WI38 (cell line): ENCODE measurements around the gene STIM1.

Experiments
- H3K4me3 ChIP-seq: 2 replicates; pipeline ENCODE4 v1.5.1; 2011; ENCODE audit warnings: low read depth, mild to moderate bottlenecking, control low read depth, low read length
- TF ChIP-seq, protein P1 (sequence below): IDR thresholded peaks from 2 replicates; pipeline ENCODE4 v1.5.1; 2012; ENCODE audit warnings: low read depth, mild to moderate bottlenecking, control low read depth, low read length

Gene STIM1

DNA sequence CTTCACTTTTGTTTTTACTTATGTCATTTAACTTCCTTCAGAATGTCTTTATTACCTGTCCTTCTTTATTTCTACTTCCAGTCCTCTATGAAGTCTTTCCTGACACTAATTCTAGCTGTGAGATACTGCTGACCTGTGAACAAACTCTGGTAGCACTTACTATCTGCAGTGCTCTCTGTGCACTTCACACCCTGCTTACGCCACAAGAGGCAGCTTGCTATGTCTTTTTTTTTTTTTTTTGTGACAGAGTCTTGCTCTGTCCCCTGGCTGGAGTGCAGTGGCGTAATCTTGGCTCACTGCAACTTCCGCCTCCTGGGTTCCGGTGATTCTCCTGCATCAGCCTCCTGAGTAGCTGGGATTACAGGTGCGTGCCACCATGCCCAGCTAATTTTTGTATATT lies 10.7 kb downstream of the STIM1 start:
- TF ChIP-seq, protein P1, sequence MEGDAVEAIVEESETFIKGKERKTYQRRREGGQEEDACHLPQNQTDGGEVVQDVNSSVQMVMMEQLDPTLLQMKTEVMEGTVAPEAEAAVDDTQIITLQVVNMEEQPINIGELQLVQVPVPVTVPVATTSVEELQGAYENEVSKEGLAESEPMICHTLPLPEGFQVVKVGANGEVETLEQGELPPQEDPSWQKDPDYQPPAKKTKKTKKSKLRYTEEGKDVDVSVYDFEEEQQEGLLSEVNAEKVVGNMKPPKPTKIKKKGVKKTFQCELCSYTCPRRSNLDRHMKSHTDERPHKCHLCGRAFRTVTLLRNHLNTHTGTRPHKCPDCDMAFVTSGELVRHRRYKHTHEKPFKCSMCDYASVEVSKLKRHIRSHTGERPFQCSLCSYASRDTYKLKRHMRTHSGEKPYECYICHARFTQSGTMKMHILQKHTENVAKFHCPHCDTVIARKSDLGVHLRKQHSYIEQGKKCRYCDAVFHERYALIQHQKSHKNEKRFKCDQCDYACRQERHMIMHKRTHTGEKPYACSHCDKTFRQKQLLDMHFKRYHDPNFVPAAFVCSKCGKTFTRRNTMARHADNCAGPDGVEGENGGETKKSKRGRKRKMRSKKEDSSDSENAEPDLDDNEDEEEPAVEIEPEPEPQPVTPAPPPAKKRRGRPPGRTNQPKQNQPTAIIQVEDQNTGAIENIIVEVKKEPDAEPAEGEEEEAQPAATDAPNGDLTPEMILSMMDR = no peak
- no peak overlapping the region for H3K4me3 ChIP-seq

DNA sequence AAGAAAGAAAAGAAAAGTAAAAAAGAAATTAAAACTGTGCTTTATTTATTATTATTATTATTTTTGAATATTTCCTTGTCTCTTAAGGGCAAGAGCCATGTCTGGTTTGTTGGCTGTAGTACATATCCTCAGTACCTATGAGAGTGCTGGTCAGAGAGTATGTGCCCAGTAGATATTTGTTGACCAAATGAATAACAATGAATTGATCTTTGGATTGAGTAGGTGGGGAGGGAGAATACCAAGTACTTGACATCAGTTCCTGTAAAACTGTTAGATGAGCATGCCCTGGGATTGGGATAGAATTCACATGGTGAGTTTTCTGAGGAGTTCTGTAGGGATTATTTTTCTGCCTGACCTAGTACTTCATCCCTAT lies 11.4 kb downstream of the STIM1 start:
- TF ChIP-seq, protein P1 = no peak
- no peak overlapping the region for H3K4me3 ChIP-seq

DNA sequence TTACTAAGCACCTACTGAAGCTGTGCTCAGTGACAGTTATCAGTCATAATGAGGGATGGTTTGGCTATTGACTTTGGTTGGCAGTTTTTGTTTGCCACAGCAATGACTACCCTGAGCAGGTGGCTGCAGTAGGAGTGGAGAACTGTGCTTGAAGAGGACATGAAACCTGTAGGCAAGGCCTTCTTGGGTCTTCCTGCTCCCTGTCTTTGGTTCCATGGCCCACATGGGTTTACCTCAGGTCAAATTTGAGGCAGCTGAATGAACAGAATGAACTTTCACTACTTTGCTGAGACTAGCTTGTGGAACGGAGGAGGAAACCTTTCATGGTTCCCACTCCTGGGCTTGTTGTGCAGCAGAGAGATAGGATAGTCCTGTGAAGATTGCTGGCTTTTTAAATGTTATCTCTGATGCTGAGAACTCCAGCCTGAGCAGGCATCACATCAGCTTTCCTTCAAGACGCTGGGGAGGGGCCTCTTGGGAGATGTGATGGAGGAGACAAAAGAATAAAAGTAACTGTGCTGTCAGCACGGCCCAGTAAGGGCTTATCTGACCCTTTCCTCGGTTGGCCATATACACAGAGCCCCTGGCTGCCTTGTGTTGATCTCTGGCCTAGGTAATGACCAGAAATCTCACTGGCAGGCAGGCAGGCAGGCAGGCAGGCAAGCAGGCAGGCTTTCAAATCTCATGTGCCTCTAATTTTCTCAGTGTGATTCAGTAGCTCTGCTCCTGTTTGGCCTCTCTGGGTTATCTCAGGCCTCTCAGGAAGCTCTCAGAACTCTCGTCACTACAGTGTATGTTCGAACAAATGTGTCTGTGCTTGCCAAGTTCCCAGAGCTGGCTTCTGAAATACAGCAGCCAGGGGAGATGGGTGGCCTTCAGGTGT lies 12.0 kb downstream of the STIM1 start:
- TF ChIP-seq, protein P1 = no peak
- H3K4me3 ChIP-seq = no peak overlapping the region

DNA sequence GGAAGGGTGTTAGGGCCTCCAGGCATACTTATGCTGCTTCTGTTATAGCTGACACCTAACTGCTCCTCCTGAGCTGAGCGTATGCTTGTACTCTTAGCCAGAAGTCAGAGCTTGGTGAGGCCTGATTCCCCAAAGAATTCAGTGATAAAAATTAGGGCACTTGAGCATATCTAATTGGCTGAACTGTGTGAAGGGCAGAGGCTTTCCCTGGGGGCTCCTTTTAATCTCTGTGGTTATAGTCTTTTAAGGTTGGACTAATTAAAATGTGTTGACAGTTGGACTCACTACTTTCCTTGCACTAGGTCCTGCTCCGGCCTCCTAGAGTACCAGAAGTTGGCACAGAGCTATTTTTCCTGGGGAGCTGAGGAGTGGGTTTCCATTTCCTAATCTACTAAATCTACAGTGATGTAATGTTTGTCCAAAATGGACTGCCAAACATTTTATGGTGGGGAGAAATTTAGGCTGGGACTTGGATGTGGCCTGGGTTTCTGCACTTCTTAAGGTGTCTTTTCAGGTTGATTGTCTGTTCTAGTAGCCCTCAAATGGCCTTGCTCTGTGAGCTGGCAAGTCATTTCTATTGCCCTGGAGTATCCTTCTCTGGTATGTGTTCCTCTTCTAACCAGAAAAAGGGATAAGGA lies 18.4 kb downstream of the STIM1 start:
- TF ChIP-seq, protein P1 = no peak
- no peak overlapping the region for H3K4me3 ChIP-seq

DNA sequence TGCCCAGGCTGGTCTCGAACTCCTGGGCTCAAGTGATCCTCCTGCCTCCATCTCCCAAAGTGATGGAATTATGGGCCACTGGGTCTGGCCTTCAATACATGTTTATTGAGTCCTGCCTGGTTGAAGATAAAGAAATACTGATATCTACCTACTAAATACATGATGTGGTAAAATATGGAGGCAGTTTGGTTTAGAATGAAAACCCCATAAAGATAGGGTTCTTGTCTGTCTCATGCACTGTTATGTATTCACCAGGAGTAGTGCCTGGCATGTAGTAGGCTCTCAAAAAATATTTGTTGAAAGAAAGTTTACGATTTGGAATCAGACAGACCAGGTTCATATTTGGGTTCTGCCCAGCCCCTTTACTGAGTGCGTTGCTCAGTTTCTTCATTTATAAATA lies 21.1 kb downstream of the STIM1 start:
- no peak overlapping the region for H3K4me3 ChIP-seq
- TF ChIP-seq, protein P1 = no peak

DNA sequence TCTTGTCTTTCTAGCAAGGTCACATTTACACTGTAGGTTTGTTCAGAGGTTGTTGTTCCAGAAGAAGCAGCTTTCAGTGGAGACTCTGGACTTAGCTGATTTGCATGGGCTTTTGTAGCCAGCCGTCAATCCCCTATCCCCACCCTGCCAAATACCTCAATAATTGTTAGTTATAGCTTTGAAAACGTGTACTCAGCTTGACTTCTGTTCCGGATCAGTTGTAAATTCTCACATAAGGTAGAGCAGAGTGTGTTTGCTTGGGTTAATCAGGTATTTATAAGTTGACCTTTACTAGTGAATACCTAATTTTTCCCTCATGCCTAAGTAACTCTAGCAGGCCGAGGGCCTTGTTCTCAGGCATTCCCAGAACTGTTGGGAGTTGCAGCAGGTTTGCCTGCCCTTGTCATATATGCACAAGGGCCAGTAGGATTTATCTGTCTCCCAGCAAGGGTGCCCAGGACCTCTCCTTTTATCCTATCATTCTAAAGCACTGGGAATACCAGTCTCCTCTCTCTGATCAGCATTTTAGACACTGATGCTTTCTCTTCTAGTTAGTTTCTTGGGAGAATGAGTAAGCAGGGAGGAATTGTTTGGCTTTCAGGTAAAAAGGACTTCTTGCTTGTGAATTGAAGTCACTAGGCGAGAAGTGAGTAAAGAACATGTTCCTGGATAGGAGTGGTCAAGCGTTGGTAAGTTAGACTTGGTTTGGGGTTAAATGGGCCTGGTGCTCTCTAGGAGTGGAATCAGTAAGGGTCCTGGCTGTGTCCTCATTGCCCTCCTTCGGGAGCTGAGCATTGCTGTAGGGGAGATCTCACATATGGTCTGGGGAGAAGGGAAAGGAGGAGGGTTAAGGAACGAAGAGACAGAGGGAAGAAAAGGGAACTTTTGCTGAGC lies 22.1 kb downstream of the STIM1 start:
- H3K4me3 ChIP-seq = no peak overlapping the region
- TF ChIP-seq, protein P1 = no peak
